ENCODE results near the gene RPL19. TPM values are rescaled to one million over a fixed set of nuclear protein-coding genes. Genes with fewer than 3 reads are reported as not detected.
"Not testable (repeated sequence)": the region's sequence is repeated elsewhere in the genome, so short reads cannot be mapped to it uniquely, and the experiment has no call there.

RPL19 gene
- total RNA-seq, 2 donors from 2014 or later, result 1,534 to 2,029 TPM

DNA sequence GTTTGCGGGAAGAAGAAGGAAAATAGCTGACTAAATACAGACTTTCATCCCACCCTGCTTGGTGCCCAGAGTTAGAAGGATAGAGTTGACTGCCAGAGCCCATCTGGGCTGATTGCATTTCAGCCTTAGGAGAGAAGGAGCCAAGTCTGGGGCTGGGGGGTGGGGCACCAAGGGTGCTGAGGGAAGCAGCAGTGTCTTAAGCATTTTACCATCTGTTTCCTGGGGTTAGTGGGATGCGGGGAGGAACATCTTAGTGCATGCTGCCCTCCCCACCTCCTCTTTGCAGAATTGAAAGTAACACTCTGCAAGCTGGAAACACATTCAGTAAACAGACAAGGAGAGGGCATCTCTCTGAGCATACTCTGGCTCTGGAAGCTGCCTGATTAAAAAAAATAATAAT lies 32.6 kb upstream of the RPL19 start:
- Histone ChIP-seq H3K27ac (peak overlapping the region in 2 of 4 donors; percentile 72 to 78), H3K4me3 (no peak overlapping the region), H3K36me3 (replicated peaks in 1 of 2; ENCODE audit: insufficient read depth in 1 of 2, low read depth in 2 of 2) (no peaks in the 10 kb centered on the region), H3K9me3 (no peaks in the 10 kb centered on the region), H3K27me3 (no peaks in the 10 kb centered on the region), H3K4me1 (peaks cover 54% of the 10 kb centered on the region)
- 15% methylated on average over 2 of the region's 2 CpGs for whole genome bisulfite sequencing, 2 donors
- no peak for TF ChIP-seq POLR2A (IDR thresholded peaks at IDR 0.05)
- TF ChIP-seq CTCF (IDR thresholded peaks at IDR 0.05), result no peak
- ATAC-seq (no peak), DNase-seq (peak in 2 of 4 donors; percentile 28 to 37)
- intact Hi-C loops (cut with DNase I), result loop anchor here (10.0 kb wide), 1 partner anchor 67 kb away; no protein-coding TSS in a partner anchor

GRCh38 chr17:39168503-39168902 lies 31.6 kb upstream of the RPL19 start:
- 88 to 92% methylated on average over 10 of the region's 10 CpGs for WGBS, 2 donors
- H3K27ac ChIP-seq; DNase-seq; H3K4me3 ChIP-seq; H3K27me3 ChIP-seq; ATAC-seq; H3K36me3 ChIP-seq (replicated peaks in 1 of 2; ENCODE audit: insufficient read depth in 1 of 2, low read depth in 2 of 2); H3K9me3 ChIP-seq: not testable (repeated sequence)
- peaks cover 56% of the 10 kb centered on the region for H3K4me1 ChIP-seq
- intact Hi-C loops (cut with DNase I), result loop anchor here (10.0 kb wide), 1 partner anchor 66 kb away; no protein-coding TSS in a partner anchor

GRCh38 chr17:39169101-39169500 lies 31.0 kb upstream of the RPL19 start:
- DNase-seq (no peak), ATAC-seq (no peak)
- TF ChIP-seq CTCF (IDR thresholded peaks at IDR 0.05) (no peak), POLR2A (IDR thresholded peaks at IDR 0.05) (no peak)
- H3K27ac ChIP-seq, result no peak overlapping the region
- intact Hi-C loops (cut with DNase I), result loop anchor here (10.0 kb wide), 1 partner anchor 66 kb away; no protein-coding TSS in a partner anchor
- WGBS, 2 donors, result 84% methylated on average over 14 of the region's 14 CpGs
- H3K4me3 ChIP-seq, result no peak overlapping the region
- no peaks in the 10 kb centered on the region for H3K27me3 ChIP-seq
- peaks cover 54% of the 10 kb centered on the region for H3K4me1 ChIP-seq
- no peaks in the 10 kb centered on the region for H3K36me3 ChIP-seq (replicated peaks in 1 of 2; ENCODE audit: insufficient read depth in 1 of 2, low read depth in 2 of 2)
- no peaks in the 10 kb centered on the region for H3K9me3 ChIP-seq

DNA sequence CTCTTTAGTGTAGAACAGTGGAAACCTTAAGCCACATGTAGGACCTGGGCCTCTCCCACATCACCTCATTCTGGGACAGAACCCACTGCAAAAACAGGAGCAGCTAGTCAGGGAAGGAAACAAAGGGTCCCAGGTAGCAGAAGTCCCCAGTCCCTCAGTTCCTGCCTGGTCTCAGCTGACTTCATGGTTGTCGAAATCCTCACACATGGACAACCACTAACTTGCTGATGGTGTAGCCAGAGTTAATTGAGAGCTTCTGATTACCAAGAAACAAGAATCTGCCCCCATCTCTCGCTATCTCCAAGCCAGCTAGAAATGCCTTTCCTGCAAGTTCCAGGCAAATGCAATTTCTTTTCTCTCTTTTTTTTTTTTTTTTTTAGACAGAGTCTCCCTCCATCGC lies 30.6 kb upstream of the RPL19 start:
- intact Hi-C loops (cut with DNase I), result loop anchor here (10.0 kb wide), 1 partner anchor 65 kb away; no protein-coding TSS in a partner anchor
- no peak for TF ChIP-seq POLR2A (IDR thresholded peaks at IDR 0.05)
- no peak for TF ChIP-seq CTCF (IDR thresholded peaks at IDR 0.05)
- peaks cover 50% of the 10 kb centered on the region for H3K4me1 ChIP-seq
- H3K27me3 ChIP-seq, result no peaks in the 10 kb centered on the region
- H3K9me3 ChIP-seq, result no peaks in the 10 kb centered on the region
- 70 to 86% methylated on average over 3 of the region's 3 CpGs for WGBS, 2 donors
- DNase-seq (no peak), ATAC-seq (no peak)
- H3K36me3 ChIP-seq (replicated peaks in 1 of 2; ENCODE audit: insufficient read depth in 1 of 2, low read depth in 2 of 2), result no peaks in the 10 kb centered on the region
- H3K27ac ChIP-seq, result no peak overlapping the region
- H3K4me3 ChIP-seq, result no peak overlapping the region

DNA sequence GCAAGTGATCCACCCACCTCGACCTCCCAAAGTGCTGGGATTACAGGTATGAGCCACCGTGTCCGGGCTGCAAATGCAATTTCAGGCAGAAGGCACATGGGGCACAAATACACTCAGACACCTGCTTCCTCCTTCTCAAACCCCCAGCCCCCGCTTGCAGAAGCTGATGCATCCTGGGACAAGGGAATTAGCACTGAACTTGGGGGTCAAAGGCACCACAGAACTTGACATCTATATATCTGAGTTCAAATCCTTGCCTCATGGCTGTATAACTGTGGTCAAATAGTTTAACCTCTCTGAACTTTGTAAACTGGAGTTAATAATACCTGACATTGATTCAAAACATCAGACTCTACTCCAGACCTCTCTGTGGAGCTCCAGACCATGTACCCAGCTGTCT lies 30.0 kb upstream of the RPL19 start:
- no peak for DNase-seq
- Histone ChIP-seq H3K4me1 (peaks cover 49% of the 10 kb centered on the region), H3K9me3 (no peaks in the 10 kb centered on the region), H3K27me3 (no peaks in the 10 kb centered on the region), H3K27ac (no peak overlapping the region), H3K36me3 (replicated peaks in 1 of 2; ENCODE audit: insufficient read depth in 1 of 2, low read depth in 2 of 2) (no peaks in the 10 kb centered on the region), H3K4me3 (no peak overlapping the region)
- WGBS, 2 donors, result 61 to 79% methylated on average over 4 of the region's 4 CpGs
- no peak for ATAC-seq
- intact Hi-C loops (cut with DNase I), result no loop called here
- no peak for TF ChIP-seq CTCF (IDR thresholded peaks at IDR 0.05)
- no peak for TF ChIP-seq POLR2A (IDR thresholded peaks at IDR 0.05)

Data from body of pancreas (tissue), 4 donors.